Suprapubic skin (tissue), 4 donors: ENCODE measurements around the gene DCK. TPM values are rescaled to one million over a fixed set of nuclear protein-coding genes. Genes with fewer than 3 reads are reported as not detected.

ENCODE experiments used
- DNase-seq, 2 donors: peaks; one replicate each; pipeline ENCODE4 v3.0.0-alpha.2; 2019; ENCODE audit warnings: low spot score in 2 of 2
- H3K27ac ChIP-seq: fragments of 200-600 bp; sonication (generic); one replicate; pipeline ENCODE4 v1.5.1; 2019
- H3K27me3 ChIP-seq: fragments of 200-600 bp; sonication (generic); one replicate; pipeline ENCODE4 v1.5.1; 2019
- H3K36me3 ChIP-seq: fragments of 200-600 bp; sonication (generic); one replicate; pipeline ENCODE4 v1.5.1; 2019
- H3K4me1 ChIP-seq: fragments of 200-600 bp; sonication (generic); one replicate; pipeline ENCODE4 v1.5.1; 2019
- H3K4me3 ChIP-seq: fragments of 200-600 bp; sonication (generic); one replicate; pipeline ENCODE4 v1.5.1; 2019; ENCODE audit warnings: mild to moderate bottlenecking
- H3K9me3 ChIP-seq: fragments of 200-600 bp; sonication (generic); one replicate; pipeline ENCODE4 v1.5.1; 2019
- EP300 ChIP-seq: sonication (generic); formaldehyde crosslinking; IDR thresholded peaks from one replicate; pipeline ENCODE4 v1.6.1; 2017; ENCODE audit warnings: antibody characterized with exemption
- POLR2A ChIP-seq, 2 donors: fragments of 450-650 bp; IDR thresholded peaks; one replicate each; pipeline ENCODE4 v1.6.1; 2017; ENCODE audit warnings: antibody characterized with exemption in 2 of 2, mild to moderate bottlenecking in 2 of 2, moderate library complexity in 2 of 2
- POLR2AphosphoS5 ChIP-seq, 3 donors: sonication (generic); formaldehyde crosslinking; IDR thresholded peaks; one replicate each; pipeline ENCODE4 v1.6.1; 2017; ENCODE audit warnings: antibody characterized with exemption in 3 of 3
- WGBS: methylation state at CpG from one replicate; pipeline ENCODE4 v1.1.5; 2018; 5-methylcytosine and 5-hydroxymethylcytosine counted together
- total RNA-seq, 4 donors: library from RNA; depleted of rRNA; stranded (reverse); fragments of >200 nt; gene quantifications; one replicate each; pipeline ENCODE4 v1.1.0, GENCODE V29; 2016
- TF ChIP-seq, protein P1 (sequence below), 2 donors: fragments of 200-600 bp in 1 of 2; fragments of 450-650 bp in 1 of 2; sonication (generic) in 1 of 2; IDR thresholded peaks; one replicate each; pipeline ENCODE4 v1.5.1; 2016 to 2019; ENCODE audit warnings: antibody characterized with exemption in 2 of 2, mild to moderate bottlenecking in 1 of 2, moderate library complexity in 1 of 2

The DCK gene
- total RNA-seq, 4 donors from 2014 or later: 7.7 to 19.6 (median 15.8) TPM

DNA sequence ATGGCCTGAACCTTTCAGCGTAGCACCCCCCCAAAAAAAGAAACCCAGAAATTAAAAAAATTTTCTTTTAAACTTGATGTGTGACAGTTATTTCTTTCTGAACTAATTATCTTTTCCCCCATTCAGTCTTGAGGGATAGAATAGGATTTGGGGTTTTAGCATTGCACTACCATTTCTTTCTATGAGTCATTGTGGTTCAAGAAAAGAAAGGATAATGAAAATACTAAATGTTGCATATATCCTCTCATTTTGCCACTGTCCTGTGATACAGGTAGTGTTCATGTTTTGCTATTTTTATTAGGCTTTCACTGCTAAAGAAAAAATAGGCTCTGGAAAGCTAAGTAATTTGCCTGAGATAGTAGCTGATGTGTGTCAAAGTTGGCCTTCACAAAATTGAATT lies 39.4 kb upstream of the DCK start:
- H3K27me3 ChIP-seq: no peaks in the 10 kb centered on the region
- H3K4me1 ChIP-seq: no peaks in the 10 kb centered on the region
- H3K4me3 ChIP-seq: no peak overlapping the region
- WGBS: 100% methylated on average over 1 of the region's 1 CpG
- DNase-seq: no peak
- H3K9me3 ChIP-seq: no peaks in the 10 kb centered on the region
- no peak for TF ChIP-seq POLR2A (IDR thresholded peaks at IDR 0.05)
- no peak for TF ChIP-seq EP300
- TF ChIP-seq, protein P1, sequence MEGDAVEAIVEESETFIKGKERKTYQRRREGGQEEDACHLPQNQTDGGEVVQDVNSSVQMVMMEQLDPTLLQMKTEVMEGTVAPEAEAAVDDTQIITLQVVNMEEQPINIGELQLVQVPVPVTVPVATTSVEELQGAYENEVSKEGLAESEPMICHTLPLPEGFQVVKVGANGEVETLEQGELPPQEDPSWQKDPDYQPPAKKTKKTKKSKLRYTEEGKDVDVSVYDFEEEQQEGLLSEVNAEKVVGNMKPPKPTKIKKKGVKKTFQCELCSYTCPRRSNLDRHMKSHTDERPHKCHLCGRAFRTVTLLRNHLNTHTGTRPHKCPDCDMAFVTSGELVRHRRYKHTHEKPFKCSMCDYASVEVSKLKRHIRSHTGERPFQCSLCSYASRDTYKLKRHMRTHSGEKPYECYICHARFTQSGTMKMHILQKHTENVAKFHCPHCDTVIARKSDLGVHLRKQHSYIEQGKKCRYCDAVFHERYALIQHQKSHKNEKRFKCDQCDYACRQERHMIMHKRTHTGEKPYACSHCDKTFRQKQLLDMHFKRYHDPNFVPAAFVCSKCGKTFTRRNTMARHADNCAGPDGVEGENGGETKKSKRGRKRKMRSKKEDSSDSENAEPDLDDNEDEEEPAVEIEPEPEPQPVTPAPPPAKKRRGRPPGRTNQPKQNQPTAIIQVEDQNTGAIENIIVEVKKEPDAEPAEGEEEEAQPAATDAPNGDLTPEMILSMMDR (IDR thresholded peaks at IDR 0.05): no peak
- no peak for TF ChIP-seq POLR2AphosphoS5 (IDR thresholded peaks at IDR 0.05)
- no peak overlapping the region for H3K27ac ChIP-seq
- no peaks in the 10 kb centered on the region for H3K36me3 ChIP-seq

DNA sequence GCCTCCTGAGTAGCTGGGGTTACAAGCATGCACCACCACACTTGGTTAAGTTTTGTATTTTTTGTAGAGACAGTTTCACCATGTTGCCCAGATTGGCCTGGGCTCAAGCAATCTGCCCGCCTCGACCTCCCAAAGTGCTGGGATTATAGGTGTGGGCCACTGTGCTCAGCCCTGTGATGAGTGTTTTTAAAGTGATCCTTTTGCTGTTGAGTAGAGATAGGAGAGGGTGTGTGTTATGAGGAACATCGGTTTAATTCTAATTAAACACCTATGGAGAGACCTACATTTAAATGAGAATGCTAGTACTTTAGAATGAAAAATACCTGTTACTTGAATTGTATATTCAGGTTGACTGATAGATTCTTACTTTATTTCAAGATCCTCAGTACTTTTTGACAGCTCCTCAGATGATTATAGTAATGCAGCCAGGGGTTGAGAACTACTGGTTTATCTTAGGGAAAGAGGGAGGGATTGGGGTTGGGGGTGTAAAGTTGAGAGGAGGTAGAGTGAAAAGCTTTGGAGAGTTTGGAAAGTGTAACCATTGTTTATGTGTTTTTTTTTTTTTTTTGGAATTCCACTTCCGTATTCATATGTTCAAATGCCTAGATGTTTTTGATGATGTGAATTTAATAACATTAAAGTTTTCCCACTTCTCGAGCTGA lies 36.8 kb upstream of the DCK start:
- no peak for TF ChIP-seq EP300
- TF ChIP-seq, protein P1 (IDR thresholded peaks at IDR 0.05): no peak
- TF ChIP-seq POLR2A (IDR thresholded peaks at IDR 0.05): no peak
- TF ChIP-seq POLR2AphosphoS5 (IDR thresholded peaks at IDR 0.05): no peak
- H3K9me3 ChIP-seq: no peaks in the 10 kb centered on the region
- 89% methylated on average over 5 of the region's 5 CpGs for WGBS

DNA sequence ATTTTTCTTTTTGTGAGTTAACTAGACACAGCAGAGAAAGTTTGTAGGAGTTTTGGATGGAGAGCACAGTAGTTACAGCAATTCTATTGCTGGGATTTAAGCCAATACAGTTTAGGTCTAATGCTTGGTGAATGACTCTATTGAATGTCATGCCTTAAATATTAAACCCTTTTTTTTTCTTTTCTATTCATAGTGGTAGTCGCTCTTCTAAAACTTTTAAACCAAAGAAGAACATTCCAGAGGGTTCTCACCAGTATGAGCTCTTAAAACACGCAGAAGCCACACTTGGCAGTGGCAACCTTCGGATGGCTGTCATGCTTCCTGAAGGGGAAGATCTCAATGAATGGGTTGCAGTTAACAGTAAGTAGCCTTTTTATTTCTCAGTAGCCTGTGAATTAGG lies 34.8 kb upstream of the DCK start:
- 72% methylated on average over 3 of the region's 3 CpGs for WGBS
- TF ChIP-seq EP300 (no peak), POLR2AphosphoS5 (IDR thresholded peaks at IDR 0.05) (no peak), POLR2A (IDR thresholded peaks at IDR 0.05) (no peak)
- TF ChIP-seq, protein P1 (IDR thresholded peaks at IDR 0.05): no peak

More for the DNA sequence above, 36.8 kb upstream of the DCK start:
- no peak overlapping the region for H3K27ac ChIP-seq
- no peak overlapping the region for H3K4me3 ChIP-seq
- no peak for DNase-seq
- H3K4me1 ChIP-seq: no peaks in the 10 kb centered on the region
- peaks cover 4% of the 10 kb centered on the region for H3K36me3 ChIP-seq
- no peaks in the 10 kb centered on the region for H3K27me3 ChIP-seq

DNA sequence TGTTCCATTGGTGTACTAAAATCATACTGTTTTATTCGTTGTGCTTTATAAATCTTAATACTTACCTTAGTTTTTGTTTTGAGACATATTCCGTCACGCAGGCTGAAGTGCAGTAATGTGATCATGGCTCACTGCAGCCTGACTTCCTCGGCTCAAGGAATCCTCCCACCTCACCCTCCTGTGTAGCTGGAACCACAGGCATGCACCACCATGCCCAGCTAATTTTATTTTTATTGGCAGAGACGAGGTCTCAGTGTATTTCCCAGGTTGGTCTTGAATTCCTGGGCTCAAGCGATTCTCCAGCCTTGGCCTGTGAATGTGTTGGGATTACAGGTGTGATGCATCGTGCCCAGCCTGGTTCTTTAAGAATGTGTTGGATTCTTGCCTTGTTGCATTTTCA lies 24.4 kb upstream of the DCK start:
- no peaks in the 10 kb centered on the region for H3K27me3 ChIP-seq
- DNase-seq: no peak
- H3K27ac ChIP-seq: no peak overlapping the region
- no peaks in the 10 kb centered on the region for H3K4me1 ChIP-seq
- H3K36me3 ChIP-seq: peaks cover 6% of the 10 kb centered on the region
- TF ChIP-seq, protein P1 (IDR thresholded peaks at IDR 0.05): no peak
- TF ChIP-seq EP300: no peak
- no peak for TF ChIP-seq POLR2A (IDR thresholded peaks at IDR 0.05)
- TF ChIP-seq POLR2AphosphoS5 (IDR thresholded peaks at IDR 0.05): no peak
- H3K9me3 ChIP-seq: no peaks in the 10 kb centered on the region
- no peak overlapping the region for H3K4me3 ChIP-seq
- WGBS: 67% methylated on average over 7 of the region's 7 CpGs

More for the DNA sequence above, 34.8 kb upstream of the DCK start:
- no peaks in the 10 kb centered on the region for H3K4me1 ChIP-seq
- H3K27me3 ChIP-seq: no peaks in the 10 kb centered on the region
- DNase-seq: no peak
- peaks cover 5% of the 10 kb centered on the region for H3K36me3 ChIP-seq
- H3K4me3 ChIP-seq: no peak overlapping the region
- H3K9me3 ChIP-seq: no peaks in the 10 kb centered on the region
- H3K27ac ChIP-seq: no peak overlapping the region

DNA sequence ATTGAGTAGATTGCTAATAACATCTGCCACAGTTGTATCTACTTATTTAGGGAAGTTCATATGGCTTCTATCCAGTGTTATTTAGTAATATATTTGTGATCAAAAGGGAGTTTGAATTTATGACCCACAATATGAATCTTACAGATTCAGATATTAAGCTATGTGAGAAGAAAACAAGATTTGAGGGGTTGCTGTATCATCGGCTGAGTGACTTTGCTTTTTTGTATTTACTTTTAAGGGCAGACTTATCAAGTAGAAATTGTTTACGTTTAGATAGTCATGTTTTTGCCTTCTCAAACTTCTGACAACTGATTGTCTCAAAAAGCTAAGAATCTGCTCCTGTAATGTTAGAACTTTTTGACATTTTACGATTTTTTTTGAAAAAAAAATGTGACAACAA lies 17.2 kb upstream of the DCK start:
- WGBS: 92% methylated on average over 3 of the region's 3 CpGs

More for the DNA sequence above, 17.2 kb upstream of the DCK start:
- H3K27ac ChIP-seq: no peak overlapping the region
- H3K36me3 ChIP-seq: peaks cover 6% of the 10 kb centered on the region
- no peaks in the 10 kb centered on the region for H3K9me3 ChIP-seq
- H3K4me3 ChIP-seq: no peak overlapping the region
- H3K4me1 ChIP-seq: no peaks in the 10 kb centered on the region
- TF ChIP-seq POLR2A (IDR thresholded peaks at IDR 0.05) (no peak), EP300 (no peak)
- DNase-seq: no peak
- H3K27me3 ChIP-seq: no peaks in the 10 kb centered on the region
